ENCODE data around the gene HBQ1.
"Not testable (repeated sequence)": the region's sequence is repeated elsewhere in the genome, so short reads cannot be mapped to it uniquely, and the experiment has no call there.

Gene HBQ1

GRCh38 chr16:160691-161190 lies 19.5 kb upstream of the HBQ1 start:
- DNase-seq (ENCODE audit: low spot score), result no peak

GRCh38 chr16:162271-162991 lies 17.8 kb upstream of the HBQ1 start:
- DNase-seq (ENCODE audit: low spot score), result no peak

- not testable (repeated sequence) for DNase-seq (ENCODE audit: low spot score)
These were observed 17.1 kb upstream of the HBQ1 start for GRCh38 chr16:163139-163538.

- not testable (repeated sequence) for DNase-seq (ENCODE audit: low spot score)
These were observed 16.6 kb upstream of the HBQ1 start for GRCh38 chr16:163696-164095.

- not testable (repeated sequence) for DNase-seq (ENCODE audit: low spot score)
These were observed 16.0 kb upstream of the HBQ1 start for GRCh38 chr16:164134-164823.

GRCh38 chr16:164827-165538 lies 15.3 kb upstream of the HBQ1 start:
- no peak for DNase-seq (ENCODE audit: low spot score)

- no peak for DNase-seq (ENCODE audit: low spot score)
These were observed 14.5 kb upstream of the HBQ1 start, which contains the start of gene HBM for GRCh38 chr16:165539-166374. HBM (plus strand) TSS chr16:165978; CDS start chr16:165998, 20 bp downstream.

- no peak for DNase-seq (ENCODE audit: low spot score)
These were observed 13.7 kb upstream of the HBQ1 start for GRCh38 chr16:166375-167121.

- DNase-seq (ENCODE audit: low spot score), result no peak
These were observed 13.1 kb upstream of the HBQ1 start for GRCh38 chr16:167122-167690.

GRCh38 chr16:168424-168823 lies 11.8 kb upstream of the HBQ1 start:
- no peak for DNase-seq (ENCODE audit: low spot score)

- no peak for DNase-seq (ENCODE audit: low spot score)
These were observed 11.2 kb upstream of the HBQ1 start for GRCh38 chr16:169014-169413.

GRCh38 chr16:170088-170507 lies 10.2 kb upstream of the HBQ1 start:
- DNase-seq (ENCODE audit: low spot score), result not testable (repeated sequence)

GRCh38 chr16:170788-171187 lies 9.5 kb upstream of the HBQ1 start:
- DNase-seq (ENCODE audit: low spot score), result no peak

GRCh38 chr16:172374-172941 lies 7.8 kb upstream of the HBQ1 start, which contains the start of gene HBA2:
HBA2 (plus strand) TSS chr16:172876; CDS start chr16:172913, 37 bp downstream.
- DNase-seq (ENCODE audit: low spot score), result not testable (repeated sequence)

GRCh38 chr16:173211-173854 lies 6.9 kb upstream of the HBQ1 start:
- DNase-seq (ENCODE audit: low spot score), result not testable (repeated sequence)

- not testable (repeated sequence) for DNase-seq (ENCODE audit: low spot score)
These were observed 6.1 kb upstream of the HBQ1 start for GRCh38 chr16:173928-174769.

GRCh38 chr16:175011-175949 lies 5.0 kb upstream of the HBQ1 start:
- DNase-seq (ENCODE audit: low spot score), result no peak
